Esophagus (tissue), 2 donors: ENCODE measurements around the gene ZMYND15. TPM values are rescaled to one million over a fixed set of nuclear protein-coding genes. Genes with fewer than 3 reads are reported as not detected.

Experiments
- H3K27ac ChIP-seq, 2 donors: one replicate each; pipeline ENCODE4 v1.5.1; 2013; ENCODE audit warnings: low read depth in 2 of 2, mild to moderate bottlenecking in 2 of 2, inconsistent platforms in 1 of 2, low read length in 1 of 2, moderate library complexity in 1 of 2
- H3K27me3 ChIP-seq, 2 donors: one replicate each; pipeline ENCODE4 v1.6.1; 2013; ENCODE audit warnings: low read length in 2 of 2, control low read depth in 1 of 2, mild to moderate bottlenecking in 1 of 2; ENCODE audit not compliant: insufficient read depth in 2 of 2, control insufficient read depth in 1 of 2
- H3K36me3 ChIP-seq, 2 donors: one replicate each; pipeline ENCODE4 v1.6.1; 2013; ENCODE audit warnings: low read length in 1 of 2; ENCODE audit not compliant: control insufficient read depth in 2 of 2, insufficient read depth in 2 of 2
- H3K4me1 ChIP-seq, 2 donors: one replicate each; pipeline ENCODE4 v1.6.1; 2013; ENCODE audit warnings: low read length in 1 of 2; ENCODE audit not compliant: control insufficient read depth in 2 of 2, insufficient read depth in 2 of 2
- H3K4me3 ChIP-seq, 2 donors: one replicate each; pipeline ENCODE4 v1.5.1; 2013; ENCODE audit warnings: low read length in 2 of 2, mild to moderate bottlenecking in 2 of 2, low read depth in 1 of 2, moderate library complexity in 1 of 2
- H3K9me3 ChIP-seq, 2 donors: one replicate each; pipeline ENCODE4 v1.6.1; 2013; ENCODE audit warnings: mild to moderate bottlenecking in 2 of 2, low read depth in 1 of 2, low read length in 1 of 2, moderate library complexity in 1 of 2; ENCODE audit not compliant: control insufficient read depth in 2 of 2, insufficient read depth in 1 of 2
- WGBS, 2 donors: extraction: QIAGEN DNeasy Blood & Tissue Kit; methylation state at CpG; one replicate each; pipeline ENCODE4 v1.1.7; 2013; 5-methylcytosine and 5-hydroxymethylcytosine counted together
- polyA plus RNA-seq, 2 donors: library from polyadenylated mRNA; stranded (reverse); fragments of 200-250 nt; gene quantifications; one replicate each; pipeline ENCODE4 v1.2.3, GENCODE V29; 2013
- donor health status: healthy with polysubstance abuse.
- donor health status: Bipolar disorder and iron deficiency.

The ZMYND15 gene
- polyA plus RNA-seq, 2 donors, result 0.82 to 0.96 TPM

DNA sequence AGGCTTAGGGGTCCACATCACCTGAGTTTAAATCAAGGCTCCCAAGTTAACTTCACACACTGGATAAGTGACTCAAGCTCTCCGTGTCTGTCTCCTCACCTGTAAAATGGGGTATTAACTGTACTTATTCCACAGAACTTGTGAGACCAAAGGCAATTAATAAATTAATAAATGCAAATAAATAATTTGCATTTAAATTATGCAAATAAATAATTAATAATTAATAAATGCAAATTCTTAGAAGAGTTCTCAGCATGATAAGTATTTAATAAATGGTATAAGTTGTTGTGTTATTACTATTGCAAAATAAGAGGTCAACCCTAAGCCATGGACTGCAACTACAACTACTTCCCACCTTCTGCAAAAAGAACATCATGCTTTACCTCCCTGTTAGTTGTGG is 13.8 kb downstream of the ZMYND15 start:
- Histone ChIP-seq H3K4me1 (no peaks in the 10 kb centered on the region), H3K4me3 (no peak overlapping the region), H3K27ac (no peak overlapping the region), H3K9me3 (no peaks in the 10 kb centered on the region), H3K36me3 (no peaks in the 10 kb centered on the region), H3K27me3 (peaks cover 0 to 4% of the 10 kb centered on the region in 2 donors)
- WGBS, 2 donors, result 79 to 85% methylated on average over 1 of the region's 1 CpG

GRCh38 chr17:4759776-4760236 is 20.2 kb downstream of the ZMYND15 start:
- Histone ChIP-seq H3K27me3 (peaks cover 0 to 4% of the 10 kb centered on the region in 2 donors), H3K4me1 (no peaks in the 10 kb centered on the region), H3K36me3 (no peaks in the 10 kb centered on the region), H3K9me3 (no peaks in the 10 kb centered on the region), H3K27ac (no peak overlapping the region), H3K4me3 (no peak overlapping the region)
- 74 to 82% methylated on average over 10 of the region's 10 CpGs for WGBS, 2 donors

- WGBS, 2 donors, result 69 to 71% methylated on average over 3 of the region's 3 CpGs
- no peaks in the 10 kb centered on the region for H3K27me3 ChIP-seq
- H3K36me3 ChIP-seq, result no peaks in the 10 kb centered on the region
- no peaks in the 10 kb centered on the region for H3K4me1 ChIP-seq
- no peaks in the 10 kb centered on the region for H3K9me3 ChIP-seq
- no peak overlapping the region for H3K4me3 ChIP-seq
- no peak overlapping the region for H3K27ac ChIP-seq
Observed at GRCh38 chr17:4764595-4764994, 25.0 kb downstream of the ZMYND15 start.

DNA sequence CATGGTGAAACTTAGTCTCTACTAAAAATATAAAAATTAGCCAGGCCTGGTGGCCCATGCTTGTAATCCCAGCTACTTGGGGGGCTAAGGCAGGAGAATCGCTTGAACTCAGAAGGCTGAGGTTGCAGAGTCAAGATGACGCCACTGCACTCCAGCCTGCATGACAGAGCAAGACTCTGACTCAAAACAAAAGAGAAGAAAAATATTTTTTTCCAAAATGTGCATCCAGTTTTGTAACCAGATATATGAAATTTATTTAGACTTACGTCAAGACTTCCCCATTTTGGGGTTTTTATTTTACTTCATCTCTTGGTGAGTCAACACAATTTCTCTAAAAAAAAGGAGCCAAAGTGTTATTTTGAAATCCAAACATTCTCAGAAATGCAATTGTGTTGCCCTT is 26.6 kb downstream of the ZMYND15 start:
- Histone ChIP-seq H3K27ac (peak overlapping the region in 1 of 2 donors; percentile 10), H3K9me3 (no peaks in the 10 kb centered on the region), H3K4me1 (no peaks in the 10 kb centered on the region), H3K4me3 (no peak overlapping the region), H3K36me3 (no peaks in the 10 kb centered on the region), H3K27me3 (no peaks in the 10 kb centered on the region)
- WGBS, 2 donors, result 80 to 91% methylated on average over 3 of the region's 3 CpGs

DNA sequence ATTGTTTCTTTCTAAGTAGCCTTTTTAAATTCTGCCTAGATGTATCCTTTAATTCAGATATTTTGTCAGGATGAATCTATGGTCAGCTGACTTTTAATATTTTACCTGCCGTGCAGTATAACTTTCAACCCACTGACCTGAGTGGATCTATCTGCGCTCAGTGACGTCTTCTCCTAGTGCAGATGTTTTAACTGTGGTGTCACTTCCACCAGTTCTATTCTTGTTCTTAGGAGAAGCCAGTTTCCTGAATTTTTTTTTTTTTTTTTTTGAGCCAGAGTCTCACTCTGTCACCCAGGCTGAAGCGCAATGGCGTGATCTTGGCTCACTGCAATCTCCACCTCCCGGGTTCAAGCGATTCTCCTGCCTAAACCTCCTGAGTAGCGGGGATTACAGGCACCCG is 27.1 kb downstream of the ZMYND15 start:
- Histone ChIP-seq H3K4me1 (peaks cover 0 to 2% of the 10 kb centered on the region in 2 donors), H3K4me3 (no peak overlapping the region), H3K27ac (no peak overlapping the region), H3K27me3 (no peaks in the 10 kb centered on the region), H3K36me3 (no peaks in the 10 kb centered on the region), H3K9me3 (no peaks in the 10 kb centered on the region)
- WGBS, 2 donors, result 84 to 85% methylated on average over 9 of the region's 9 CpGs

- Histone ChIP-seq H3K36me3 (no peaks in the 10 kb centered on the region), H3K4me3 (no peak overlapping the region), H3K9me3 (no peaks in the 10 kb centered on the region), H3K27ac (no peak overlapping the region), H3K4me1 (peaks cover 0 to 5% of the 10 kb centered on the region in 2 donors), H3K27me3 (no peaks in the 10 kb centered on the region)
- WGBS, 2 donors, result 79 to 83% methylated on average over 6 of the region's 6 CpGs
Observed at GRCh38 chr17:4768298-4768697, 28.7 kb downstream of the ZMYND15 start.

DNA sequence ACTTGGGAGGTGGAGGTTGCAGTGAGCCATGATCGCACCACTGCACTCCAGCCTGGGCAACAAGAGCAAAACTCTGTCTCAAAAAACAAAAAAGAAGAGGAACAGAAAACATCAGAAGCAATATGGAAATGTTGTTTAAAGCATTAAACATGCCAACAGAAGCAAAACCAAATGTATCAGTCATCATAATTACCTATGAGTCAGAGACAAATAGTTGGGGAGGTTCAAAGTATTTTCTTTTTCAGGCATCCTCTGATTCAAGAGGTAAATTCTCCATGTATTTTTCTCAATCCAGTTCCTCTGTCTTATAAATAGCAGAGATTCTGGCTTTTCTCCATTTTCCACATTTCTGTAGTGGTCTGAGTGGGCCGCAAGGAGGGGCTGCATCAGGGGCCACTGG is 30.0 kb downstream of the ZMYND15 start:
- Histone ChIP-seq H3K4me1 (peaks cover 0 to 5% of the 10 kb centered on the region in 2 donors), H3K27ac (no peak overlapping the region), H3K4me3 (no peak overlapping the region), H3K9me3 (no peaks in the 10 kb centered on the region), H3K27me3 (peaks cover 0 to 3% of the 10 kb centered on the region in 2 donors), H3K36me3 (no peaks in the 10 kb centered on the region)
- WGBS, 2 donors, result 83 to 100% methylated on average over 2 of the region's 2 CpGs

DNA sequence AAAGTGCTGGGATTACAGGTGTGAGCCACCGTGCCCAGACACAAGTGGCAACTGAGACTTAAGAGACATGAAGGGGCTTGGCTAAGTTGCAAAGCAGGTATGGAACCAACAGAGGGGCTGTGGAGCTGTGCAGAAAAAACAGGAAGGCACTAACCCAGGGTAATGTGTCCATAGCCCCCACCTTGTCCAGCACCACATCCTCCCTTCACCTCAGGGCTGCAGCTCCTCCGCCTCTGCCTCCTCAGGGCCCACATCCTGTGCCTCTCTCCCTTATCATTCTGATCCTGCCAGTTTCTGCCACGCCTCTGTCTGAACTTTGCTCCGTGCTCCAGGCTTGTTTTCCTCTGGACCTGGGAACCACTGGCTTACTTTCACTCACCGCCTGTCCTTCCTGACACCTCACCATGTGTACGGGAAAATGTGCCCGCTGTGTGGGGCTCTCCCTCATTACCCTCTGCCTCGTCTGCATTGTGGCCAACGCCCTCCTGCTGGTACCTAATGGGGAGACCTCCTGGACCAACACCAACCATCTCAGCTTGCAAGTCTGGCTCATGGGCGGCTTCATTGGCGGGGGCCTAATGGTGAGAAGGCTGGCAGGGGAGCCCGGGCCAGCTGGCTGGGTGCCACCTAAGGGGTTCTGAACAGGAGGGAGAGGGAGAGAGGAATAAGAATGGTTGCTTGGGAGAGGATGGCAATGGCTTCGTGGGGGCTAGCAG is 32.0 kb downstream of the ZMYND15 start, which contains the start of gene TM4SF5:
Gene TM4SF5, plus strand, starts transcription at position 368 of the 716 bp plus-strand sequence. Its CDS starts 37 bp downstream, at position 405.
- no peaks in the 10 kb centered on the region for H3K36me3 ChIP-seq
- H3K27ac ChIP-seq, result no peak within 1 kb of the TSS
- no peaks in the 10 kb centered on the region for H3K9me3 ChIP-seq
- WGBS, 2 donors, result 39 to 48% methylated on average over 13 of the region's 13 CpGs
- H3K4me3 ChIP-seq, result no peak within 1 kb of the TSS
- H3K27me3 ChIP-seq, result peaks cover 0 to 3% of the 10 kb centered on the region in 2 donors
- peaks cover 0 to 5% of the 10 kb centered on the region in 2 donors for H3K4me1 ChIP-seq

GRCh38 chr17:4772235-4772613 is 32.6 kb downstream of the ZMYND15 start:
- 60 to 62% methylated on average over 10 of the region's 10 CpGs for WGBS, 2 donors
- Histone ChIP-seq H3K4me3 (no peak overlapping the region), H3K27ac (no peak overlapping the region)

More at GRCh38 chr17:4772235-4772613, 32.6 kb downstream of the ZMYND15 start:
- peaks cover 0 to 5% of the 10 kb centered on the region in 2 donors for H3K4me1 ChIP-seq
- peaks cover 0 to 3% of the 10 kb centered on the region in 2 donors for H3K27me3 ChIP-seq
- no peaks in the 10 kb centered on the region for H3K9me3 ChIP-seq
- no peaks in the 10 kb centered on the region for H3K36me3 ChIP-seq
